Stimulated activated CD4-positive, alpha-beta T cell treated with anti-CD3 and anti-CD28 coated beads, TNF-alpha, amount 100 ng/mL, for 24 hours (primary cell): ENCODE measurements around the gene PDE4B.

Experiments used
- DNase-seq, 3 experiments: peaks; one replicate each; pipeline ENCODE4 v3.0.0-alpha.2; 2020; ENCODE audit warnings: low read depth in 3 of 3

PDE4B gene

GRCh38 chr1:66422804-66423203, 630.1 kb downstream of the PDE4B start:
- no peak for DNase-seq
